Colonic mucosa (tissue), 4 donors: Measurements from ENCODE around the gene COX6B1. TPM values are rescaled to one million over a fixed set of nuclear protein-coding genes. Genes with fewer than 3 reads are reported as not detected.
"Not testable (repeated sequence)": the region's sequence is repeated elsewhere in the genome, so short reads cannot be mapped to it uniquely, and the experiment has no call there.

Experiments used
- DNase-seq: peaks from one replicate; pipeline ENCODE4 v3.0.0-alpha.2; 2020
- H3K27ac ChIP-seq: fragments of 200-600 bp; one replicate; pipeline ENCODE4 v1.8.0; 2021
- H3K27me3 ChIP-seq: fragments of 200-600 bp; one replicate; pipeline ENCODE4 v1.8.0; 2021
- H3K36me3 ChIP-seq: fragments of 200-600 bp; one replicate; pipeline ENCODE4 v1.8.0; 2021
- H3K4me1 ChIP-seq: fragments of 200-600 bp; one replicate; pipeline ENCODE4 v1.8.0; 2021; ENCODE audit warnings: mild to moderate bottlenecking
- H3K4me3 ChIP-seq: fragments of 200-600 bp; one replicate; pipeline ENCODE4 v1.8.0; 2021
- H3K9ac ChIP-seq, 2 donors: one replicate each; pipeline ENCODE4 v1.7.0; 2013; ENCODE audit warnings: control low read depth in 2 of 2, low read depth in 2 of 2, low read length in 2 of 2
- H3K9me3 ChIP-seq: fragments of 200-600 bp; one replicate; pipeline ENCODE4 v1.8.0; 2021
- CTCF ChIP-seq: fragments of 200-600 bp; IDR thresholded peaks from one replicate; pipeline ENCODE4 v1.8.0; 2022; ENCODE audit warnings: antibody characterized with exemption, mild to moderate bottlenecking
- intact Hi-C: fragments of 100-400 bp; cut with DNase I; formaldehyde crosslinking; loops from one replicate; pipeline ENCODE4 v1.14.1; 2022
- total RNA-seq, 2 donors: library from RNA; stranded (reverse); fragmentation: NEBNext Ultra II Directional in 1 of 2; extraction: Animal tissue kit (Norgen Biotek cat#: 25700) in 1 of 2; gene quantifications; one replicate each; pipeline ENCODE4 v1.2.1, GENCODE V29; 2021
- donor health status: healthy.
- donor health status: DM: no; HTN: no; CAD: no.
- donor health status: DM: no; HTN: no; CAD: no.

Gene COX6B1
- total RNA-seq, 2 donors from 2014 or later, result 761 to 820 TPM

- no peak for DNase-seq
- peaks cover 7% of the 10 kb centered on the region for H3K4me1 ChIP-seq
- H3K27ac ChIP-seq, result no peak overlapping the region
- H3K36me3 ChIP-seq, result no peaks in the 10 kb centered on the region
- H3K9ac ChIP-seq, result no peak overlapping the region
- no peaks in the 10 kb centered on the region for H3K9me3 ChIP-seq
- H3K4me3 ChIP-seq, result no peak overlapping the region
- intact Hi-C loops, result no loop called here
- no peak for TF ChIP-seq CTCF
- H3K27me3 ChIP-seq, result no peaks in the 10 kb centered on the region
Observed at GRCh38 chr19:35645680-35646511, 2.2 kb upstream of the COX6B1 start.

GRCh38 chr19:35650581-35650980 lies 2.5 kb downstream of the COX6B1 start:
- Histone ChIP-seq H3K4me3 (no peak overlapping the region), H3K27me3 (no peaks in the 10 kb centered on the region), H3K27ac (no peak overlapping the region), H3K36me3 (peaks cover 16% of the 10 kb centered on the region), H3K9me3 (no peaks in the 10 kb centered on the region), H3K9ac (no peak overlapping the region), H3K4me1 (peaks cover 7% of the 10 kb centered on the region)
- intact Hi-C loops, result no loop called here
- DNase-seq, result no peak
- no peak for TF ChIP-seq CTCF

- intact Hi-C loops, H3K9ac ChIP-seq, H3K4me3 ChIP-seq: not testable (repeated sequence)
Observed at GRCh38 chr19:35654828-35655227, 6.7 kb downstream of the COX6B1 start.

GRCh38 chr19:35655600-35655999 lies 7.5 kb downstream of the COX6B1 start:
- peaks cover 35% of the 10 kb centered on the region for H3K36me3 ChIP-seq
- no peak overlapping the region for H3K27ac ChIP-seq
- H3K27me3 ChIP-seq, result no peaks in the 10 kb centered on the region
- H3K9me3 ChIP-seq, result no peaks in the 10 kb centered on the region
- intact Hi-C loops, result no loop called here
- H3K9ac ChIP-seq, result no peak overlapping the region
- no peak for DNase-seq
- H3K4me1 ChIP-seq, result no peaks in the 10 kb centered on the region
- TF ChIP-seq CTCF, result no peak
- no peak overlapping the region for H3K4me3 ChIP-seq

More at GRCh38 chr19:35654828-35655227, 6.7 kb downstream of the COX6B1 start:
- DNase-seq, H3K4me1 ChIP-seq, H3K9me3 ChIP-seq, H3K27ac ChIP-seq, H3K27me3 ChIP-seq: not testable (repeated sequence)
- peaks cover 35% of the 10 kb centered on the region for H3K36me3 ChIP-seq

DNA sequence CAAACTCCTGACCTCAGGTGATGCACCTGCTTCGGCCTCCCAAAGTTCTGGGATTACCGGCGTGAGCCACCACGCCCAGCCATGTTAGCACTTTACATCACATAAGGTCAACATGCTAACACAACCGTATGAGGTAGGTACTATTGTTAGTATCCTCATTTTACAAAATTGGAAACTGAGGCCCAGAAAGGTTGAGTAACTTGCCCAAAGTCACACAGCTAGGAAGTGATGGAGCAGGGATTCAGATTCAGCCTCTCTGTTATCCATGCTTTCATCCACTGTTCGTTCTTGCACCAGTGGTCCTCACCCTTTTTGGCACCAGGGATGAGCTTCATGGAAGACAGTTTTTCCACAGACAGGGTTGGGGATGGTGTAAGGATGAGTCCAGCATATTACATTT lies 8.6 kb downstream of the COX6B1 start:
- no peak for DNase-seq
- H3K9ac ChIP-seq, result no peak overlapping the region
- H3K27ac ChIP-seq, result no peak overlapping the region
- H3K4me1 ChIP-seq, result no peaks in the 10 kb centered on the region
- no peak overlapping the region for H3K4me3 ChIP-seq
- TF ChIP-seq CTCF, result no peak
- no peaks in the 10 kb centered on the region for H3K9me3 ChIP-seq
- peaks cover 35% of the 10 kb centered on the region for H3K36me3 ChIP-seq
- intact Hi-C loops, result no loop called here
- no peaks in the 10 kb centered on the region for H3K27me3 ChIP-seq
